Nephron (organoid): Measurements from ENCODE around the gene CTIF.

Experiments
- H3K27ac Mint-ChIP-seq, 3 experiments: 2 replicates each; pipeline ENCODE4 v1.8.0; 2020; ENCODE audit warnings: mixed read lengths in 3 of 3, mild to moderate bottlenecking in 2 of 3, moderate library complexity in 1 of 3
- H3K27me3 Mint-ChIP-seq: 2 replicates; pipeline ENCODE4 v1.8.0; 2021; ENCODE audit warnings: low read depth, mild to moderate bottlenecking, moderate library complexity, mixed read lengths
- H3K36me3 Mint-ChIP-seq: 2 replicates; pipeline ENCODE4 v1.8.0; 2020; ENCODE audit warnings: low read depth, mixed read lengths
- H3K4me1 Mint-ChIP-seq: 2 replicates; pipeline ENCODE4 v1.8.0; 2020; ENCODE audit warnings: mixed read lengths
- H3K4me3 Mint-ChIP-seq, 3 experiments: 2 replicates each; pipeline ENCODE4 v1.8.0; 2020; ENCODE audit warnings: mild to moderate bottlenecking in 3 of 3, mixed read lengths in 3 of 3, moderate library complexity in 2 of 3
- H3K9me3 Mint-ChIP-seq: 2 replicates; pipeline ENCODE4 v1.8.0; 2020; ENCODE audit warnings: mixed read lengths
- CTCF ChIP-seq, 3 experiments: fragments of 200-600 bp; sonication (generic); IDR thresholded peaks; one replicate each; pipeline ENCODE4 v1.5.0; 2021; ENCODE audit warnings: antibody characterized with exemption in 3 of 3; ENCODE audit not compliant: unreplicated experiment in 3 of 3

CTIF gene

GRCh38 chr18:48638896-48639771 lies 100.3 kb downstream of the CTIF start:
- no peak for TF ChIP-seq CTCF (IDR thresholded peaks at IDR 0.05; ENCODE audit: unreplicated experiment in 3 of 3)
- peaks cover 42% of the 10 kb centered on the region for H3K4me1 Mint-ChIP-seq
- peak overlapping the region in 1 of 3 experiments; percentile 49 for H3K27ac Mint-ChIP-seq
- H3K9me3 Mint-ChIP-seq = no peaks in the 10 kb centered on the region
- no peaks in the 10 kb centered on the region for H3K27me3 Mint-ChIP-seq
- H3K4me3 Mint-ChIP-seq = no peak overlapping the region
- peaks cover 15% of the 10 kb centered on the region for H3K36me3 Mint-ChIP-seq

GRCh38 chr18:48639772-48640432 lies 101.1 kb downstream of the CTIF start:
- Mint-ChIP-seq H3K9me3 (no peaks in the 10 kb centered on the region), H3K4me3 (no peak overlapping the region), H3K36me3 (peaks cover 15% of the 10 kb centered on the region), H3K27ac (no peak overlapping the region), H3K4me1 (peaks cover 42% of the 10 kb centered on the region), H3K27me3 (no peaks in the 10 kb centered on the region)
- TF ChIP-seq CTCF (IDR thresholded peaks at IDR 0.05; ENCODE audit: unreplicated experiment in 3 of 3) = no peak

GRCh38 chr18:48640566-48641270 lies 101.9 kb downstream of the CTIF start:
- Mint-ChIP-seq H3K4me3 (no peak overlapping the region), H3K9me3 (no peaks in the 10 kb centered on the region), H3K4me1 (peaks cover 42% of the 10 kb centered on the region), H3K27me3 (no peaks in the 10 kb centered on the region), H3K27ac (peak overlapping the region in 1 of 3 experiments; percentile 29), H3K36me3 (peaks cover 15% of the 10 kb centered on the region)
- no peak for TF ChIP-seq CTCF (IDR thresholded peaks at IDR 0.05; ENCODE audit: unreplicated experiment in 3 of 3)

GRCh38 chr18:48641981-48642380 lies 103.2 kb downstream of the CTIF start:
- Mint-ChIP-seq H3K4me1 (peaks cover 38% of the 10 kb centered on the region), H3K27me3 (no peaks in the 10 kb centered on the region), H3K27ac (peak overlapping the region in 1 of 3 experiments; percentile 1), H3K9me3 (no peaks in the 10 kb centered on the region), H3K36me3 (peaks cover 15% of the 10 kb centered on the region), H3K4me3 (no peak overlapping the region)
- TF ChIP-seq CTCF (IDR thresholded peaks at IDR 0.05; ENCODE audit: unreplicated experiment in 3 of 3) = no peak

- H3K36me3 Mint-ChIP-seq = peaks cover 15% of the 10 kb centered on the region
- no peak overlapping the region for H3K27ac Mint-ChIP-seq
- H3K4me3 Mint-ChIP-seq = no peak overlapping the region
- H3K9me3 Mint-ChIP-seq = no peaks in the 10 kb centered on the region
- H3K4me1 Mint-ChIP-seq = peaks cover 33% of the 10 kb centered on the region
- H3K27me3 Mint-ChIP-seq = no peaks in the 10 kb centered on the region
- no peak for TF ChIP-seq CTCF (IDR thresholded peaks at IDR 0.05; ENCODE audit: unreplicated experiment in 3 of 3)
These were observed 103.7 kb downstream of the CTIF start for GRCh38 chr18:48642503-48642902.
